ENCODE data around the gene FKBP3.
"Not testable (repeated sequence)": the region's sequence is repeated elsewhere in the genome, so short reads cannot be mapped to it uniquely, and the experiment has no call there.

The FKBP3 gene

DNA sequence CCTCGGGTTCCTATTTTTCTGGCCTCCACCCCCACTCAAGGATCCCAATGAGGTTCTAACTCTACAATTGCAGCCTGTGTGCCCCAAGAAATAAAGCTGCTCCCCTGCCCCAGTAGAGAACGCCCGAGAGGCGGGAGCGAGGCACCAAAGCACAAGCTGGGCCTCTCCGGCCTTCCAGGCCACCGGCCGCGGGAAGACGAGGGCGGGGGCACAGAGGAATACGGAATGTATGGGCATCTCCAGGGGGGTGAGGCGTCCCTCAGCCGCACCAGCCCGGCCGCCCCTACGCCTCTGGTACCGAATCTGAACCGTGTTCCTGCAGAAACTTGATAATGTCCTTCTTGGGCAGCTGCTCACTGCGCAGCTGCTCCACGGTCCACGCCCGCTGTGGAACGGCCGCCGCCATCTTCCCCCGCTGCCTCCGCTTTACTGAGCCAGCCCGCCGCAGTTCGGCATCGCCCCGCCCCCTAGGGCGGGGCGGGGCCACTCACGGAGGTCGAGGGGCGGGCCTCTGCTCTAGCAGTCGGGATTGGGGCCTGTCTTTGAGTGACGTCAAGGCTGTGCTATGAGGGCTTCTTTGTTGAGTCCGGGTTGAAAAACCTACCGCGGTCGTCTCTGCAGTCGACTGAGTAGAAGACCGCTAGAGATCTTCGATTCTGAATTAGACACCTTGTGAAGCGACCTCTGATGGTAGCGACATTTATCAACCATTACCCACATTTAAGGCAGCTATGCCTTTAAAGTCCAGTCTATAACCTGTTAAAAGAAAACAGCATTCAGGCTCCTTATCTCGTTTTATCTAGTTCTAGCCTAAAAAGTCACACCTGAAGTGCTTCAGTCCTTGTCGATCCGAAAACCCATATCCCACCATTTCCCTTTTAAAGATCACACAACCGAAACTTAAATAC lies at the start of gene FKBP3:
FKBP3 (minus strand) TSS at position 431 of the 908 bp plus-strand sequence; CDS start at position 406, 25 bp downstream.
- DNase-seq: peak; percentile 90 to 97

DNA sequence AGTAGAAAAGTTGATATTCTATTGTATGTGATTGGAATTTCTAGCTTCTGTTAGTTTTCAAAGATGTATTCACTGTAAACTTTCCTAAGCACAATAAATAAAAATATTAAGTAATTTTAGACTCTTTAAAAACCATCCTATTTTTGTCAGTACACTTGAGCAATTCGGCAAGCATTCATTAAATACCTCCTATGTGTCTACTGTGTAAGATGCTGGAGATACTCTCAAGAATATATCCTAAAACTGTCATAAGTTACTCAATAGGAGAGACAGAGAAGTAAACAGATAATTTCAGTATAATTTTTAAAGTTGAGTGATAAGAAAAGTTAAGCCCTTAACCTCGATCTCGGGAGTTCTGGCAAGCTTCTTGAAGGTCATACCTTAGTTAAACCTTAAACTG lies 47.5 kb upstream of the FKBP3 start:
- no peak for DNase-seq

DNA sequence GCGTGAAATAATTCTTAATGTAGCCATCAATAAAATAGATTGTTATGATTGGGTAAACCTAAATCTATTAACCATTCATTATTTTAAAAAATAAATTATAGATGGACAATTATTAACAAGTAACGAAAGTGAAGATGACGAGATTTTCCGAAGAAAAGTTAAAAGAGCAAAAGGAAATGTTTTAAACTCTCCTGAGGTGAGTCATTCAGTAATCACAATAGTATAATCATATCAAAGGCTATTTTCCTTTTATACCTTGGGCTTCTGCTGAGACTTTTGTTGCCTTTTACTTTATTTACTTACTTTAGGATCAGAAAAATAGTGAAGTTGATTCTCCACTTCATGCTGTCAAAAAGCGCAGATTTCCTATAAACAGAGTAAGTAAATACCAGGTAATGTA lies 47.0 kb upstream of the FKBP3 start:
- no peak for DNase-seq

DNA sequence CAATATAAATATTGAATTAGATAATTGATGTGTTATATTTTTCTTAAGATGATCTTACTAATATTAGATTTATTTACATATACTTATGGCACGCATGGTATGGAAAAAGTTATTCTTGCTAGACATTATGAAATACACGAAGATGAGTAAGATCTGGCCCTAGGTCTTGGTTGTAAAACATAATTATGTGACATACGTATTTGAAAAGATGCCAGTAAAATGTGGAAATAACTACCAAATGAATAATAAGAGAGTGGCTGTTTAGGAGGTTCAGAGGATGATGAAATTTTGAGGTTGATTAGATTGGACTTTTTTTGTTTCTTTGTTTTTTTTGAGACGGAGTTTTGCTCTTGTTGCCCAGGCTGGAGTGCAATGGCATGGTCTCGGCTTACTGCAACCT lies 42.8 kb upstream of the FKBP3 start:
- no peak for DNase-seq

DNA sequence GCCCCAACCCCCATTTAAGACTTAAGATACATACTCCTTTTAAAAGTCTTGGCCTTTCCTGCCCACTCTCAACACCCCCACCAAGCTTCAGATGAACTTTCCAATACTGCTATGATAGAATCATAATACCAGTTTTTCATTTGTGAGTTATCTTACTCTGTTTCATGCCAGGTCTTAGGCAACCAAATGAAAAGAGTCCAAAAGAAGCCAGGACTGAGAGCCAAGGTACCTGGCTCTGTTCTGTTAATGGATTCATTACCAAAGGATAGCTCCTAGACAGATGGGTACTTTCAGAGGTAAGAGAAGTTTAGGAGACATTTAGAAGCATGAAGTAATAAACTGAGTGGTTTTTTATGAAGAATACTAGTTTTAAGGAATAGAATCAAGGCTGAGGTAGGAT lies 35.6 kb upstream of the FKBP3 start:
- DNase-seq: no peak

DNA sequence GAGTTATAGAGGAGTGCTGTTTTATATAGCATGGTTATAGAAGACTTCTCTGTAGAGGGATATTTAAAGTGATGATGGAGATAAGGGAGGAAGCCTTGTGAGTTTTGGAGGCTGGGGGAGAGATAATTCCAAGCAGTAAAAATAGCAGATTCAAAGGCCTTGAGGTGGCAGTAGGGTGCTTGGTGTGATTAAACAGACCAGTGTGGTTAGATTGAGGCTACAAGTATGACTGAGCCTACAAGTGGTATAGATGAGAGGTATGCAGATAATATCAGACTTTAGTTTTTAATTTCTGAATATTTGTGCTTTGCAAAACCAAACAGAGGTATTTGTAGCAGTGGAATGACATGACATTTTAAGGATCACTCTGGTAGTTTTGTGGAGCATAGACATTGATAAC lies 21.8 kb upstream of the FKBP3 start:
- no peak for DNase-seq

DNA sequence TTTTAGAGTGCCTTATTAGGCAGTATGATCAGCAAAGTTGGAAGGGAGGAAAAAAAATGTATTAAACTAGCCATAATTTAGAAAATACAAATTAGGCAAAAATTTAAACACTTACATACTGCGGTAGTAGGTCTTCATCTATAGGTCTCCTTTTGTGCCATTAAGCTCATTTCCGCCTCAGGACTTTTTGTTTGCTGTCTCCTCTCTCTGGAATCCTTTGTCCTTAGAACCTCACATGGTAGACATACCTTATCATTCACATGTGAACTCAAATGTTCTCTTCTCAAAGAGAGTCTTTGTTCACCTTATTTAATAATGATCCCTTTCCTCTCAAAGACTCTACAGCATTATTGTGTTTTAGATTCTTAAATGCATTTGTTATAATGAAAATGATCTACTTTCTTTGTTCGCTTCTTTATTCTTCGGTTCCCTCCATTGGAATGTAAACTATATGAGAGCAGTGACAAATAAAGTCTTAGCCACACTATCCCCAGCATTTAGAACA lies 16.2 kb upstream of the FKBP3 start:
- DNase-seq: no peak

DNA sequence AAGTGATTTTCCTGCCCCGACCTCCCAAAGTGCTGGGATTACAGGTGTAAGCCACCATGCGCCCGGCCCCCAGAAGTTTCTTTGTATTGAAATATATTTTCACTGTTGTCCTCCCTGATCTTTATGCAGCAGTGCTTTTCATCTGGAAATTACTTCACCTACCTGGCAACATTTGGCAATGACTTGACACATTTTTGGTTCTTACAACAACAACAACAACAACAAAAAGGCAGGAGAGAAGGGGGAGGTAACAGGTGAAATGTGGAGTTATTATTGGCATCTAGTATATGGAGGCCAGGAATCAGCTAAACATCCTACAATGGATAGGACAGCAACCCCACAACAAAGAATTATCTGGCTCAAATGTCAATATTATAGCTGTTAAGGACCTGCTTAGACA lies 15.3 kb upstream of the FKBP3 start:
- DNase-seq: no peak

DNA sequence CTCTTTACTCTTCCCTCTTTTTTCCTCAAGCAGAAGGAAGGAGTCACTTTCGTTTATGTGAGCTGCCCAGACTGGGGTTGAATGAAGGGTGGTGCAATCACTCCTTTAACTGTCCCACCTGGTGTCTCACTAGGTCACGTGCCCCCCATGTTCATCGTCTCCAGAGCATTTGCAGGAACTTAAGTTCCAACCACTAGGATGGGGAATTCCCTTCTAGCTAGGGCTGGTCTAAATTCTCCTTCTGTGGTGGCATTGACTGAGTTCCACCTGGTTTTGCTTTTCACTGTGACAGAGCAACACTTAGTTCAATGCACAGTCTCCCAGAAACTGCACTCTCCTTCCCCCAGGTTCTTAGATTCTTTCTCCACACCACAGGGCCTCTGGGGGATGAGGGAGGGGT lies 10.9 kb upstream of the FKBP3 start:
- DNase-seq: no peak

DNA sequence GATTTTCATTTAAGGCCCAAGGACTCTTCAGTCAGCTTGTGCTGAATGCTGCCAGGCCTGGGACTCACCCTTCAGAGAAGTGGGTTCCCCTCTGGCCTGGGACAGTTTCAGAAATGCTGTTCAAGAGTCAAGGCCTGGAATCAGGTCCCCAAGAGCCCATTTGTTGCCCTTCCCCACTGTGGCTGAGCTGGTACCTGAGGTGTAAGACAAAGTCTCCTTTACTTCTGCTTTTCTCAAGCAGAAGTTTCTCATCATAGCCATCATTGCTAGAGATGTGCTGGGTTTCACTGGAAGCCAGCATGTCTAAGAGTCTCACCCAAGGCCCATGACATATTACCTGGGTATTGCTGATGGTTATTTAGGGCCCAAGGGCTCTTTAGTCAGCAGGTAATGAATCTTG lies 10.4 kb upstream of the FKBP3 start:
- no peak for DNase-seq

DNA sequence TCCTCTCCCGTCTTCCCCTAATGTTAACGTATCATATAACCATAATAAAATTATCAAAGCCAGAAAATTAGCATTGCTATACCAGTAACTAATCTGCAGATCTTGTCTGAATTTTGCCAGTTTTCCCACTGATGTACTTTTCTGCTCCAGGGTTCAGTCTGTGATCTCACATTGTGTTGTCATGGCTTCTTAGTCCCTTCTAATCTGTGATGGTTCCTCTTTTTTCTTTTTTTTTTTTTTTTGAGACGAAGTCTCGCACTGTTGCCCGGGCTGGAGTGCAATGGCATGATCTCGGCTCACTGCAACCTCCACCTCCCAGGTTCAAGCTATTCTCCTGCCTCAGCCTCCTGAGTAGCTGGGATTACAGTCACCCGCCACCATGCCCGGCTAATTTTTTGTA lies 7.8 kb upstream of the FKBP3 start:
- not testable (repeated sequence) for DNase-seq

DNA sequence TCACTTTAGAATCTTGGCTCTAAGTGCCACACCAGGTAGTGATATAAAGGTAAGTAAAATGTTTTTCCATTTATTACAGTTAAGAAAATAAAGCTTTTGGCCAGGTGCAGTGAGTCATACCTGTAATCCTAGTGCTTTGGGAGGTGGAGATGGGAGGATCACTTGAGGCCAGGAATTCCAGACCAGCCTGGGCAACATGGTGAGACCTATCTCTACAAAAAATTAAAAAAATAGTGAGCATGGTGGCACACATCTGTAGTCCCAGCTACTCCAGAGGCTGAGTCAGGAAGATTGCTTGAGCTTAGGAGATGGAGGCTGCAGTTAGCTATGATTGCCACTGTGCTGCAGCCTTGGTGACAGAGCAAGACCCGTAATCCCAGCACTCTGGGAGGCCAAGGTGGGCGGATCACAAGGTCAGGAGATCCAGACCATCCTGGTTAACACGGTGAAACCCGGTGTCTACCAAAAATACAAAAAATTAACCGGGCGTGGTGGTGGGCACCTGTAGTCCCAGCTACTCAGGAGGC lies 6.4 kb upstream of the FKBP3 start:
- no peak for DNase-seq

DNA sequence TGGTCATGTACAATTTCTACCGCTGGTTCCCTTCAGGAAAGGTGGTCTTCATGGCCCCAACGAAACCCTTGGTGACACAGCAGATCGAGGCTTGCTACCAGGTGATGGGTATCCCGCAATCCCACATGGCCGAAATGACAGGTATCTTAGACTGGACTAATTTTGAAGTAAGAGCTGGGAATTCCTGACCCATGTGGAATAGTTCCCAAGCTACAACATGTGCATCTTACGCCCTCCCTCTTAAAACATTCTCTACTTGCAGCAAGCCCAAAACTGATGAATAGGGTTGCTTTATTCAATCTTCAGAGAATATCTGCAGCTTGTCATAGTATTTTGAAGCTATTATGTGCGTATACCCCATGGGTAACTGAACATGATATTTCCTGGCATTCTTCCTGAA lies 2.1 kb upstream of the FKBP3 start:
- DNase-seq: no peak

DNA sequence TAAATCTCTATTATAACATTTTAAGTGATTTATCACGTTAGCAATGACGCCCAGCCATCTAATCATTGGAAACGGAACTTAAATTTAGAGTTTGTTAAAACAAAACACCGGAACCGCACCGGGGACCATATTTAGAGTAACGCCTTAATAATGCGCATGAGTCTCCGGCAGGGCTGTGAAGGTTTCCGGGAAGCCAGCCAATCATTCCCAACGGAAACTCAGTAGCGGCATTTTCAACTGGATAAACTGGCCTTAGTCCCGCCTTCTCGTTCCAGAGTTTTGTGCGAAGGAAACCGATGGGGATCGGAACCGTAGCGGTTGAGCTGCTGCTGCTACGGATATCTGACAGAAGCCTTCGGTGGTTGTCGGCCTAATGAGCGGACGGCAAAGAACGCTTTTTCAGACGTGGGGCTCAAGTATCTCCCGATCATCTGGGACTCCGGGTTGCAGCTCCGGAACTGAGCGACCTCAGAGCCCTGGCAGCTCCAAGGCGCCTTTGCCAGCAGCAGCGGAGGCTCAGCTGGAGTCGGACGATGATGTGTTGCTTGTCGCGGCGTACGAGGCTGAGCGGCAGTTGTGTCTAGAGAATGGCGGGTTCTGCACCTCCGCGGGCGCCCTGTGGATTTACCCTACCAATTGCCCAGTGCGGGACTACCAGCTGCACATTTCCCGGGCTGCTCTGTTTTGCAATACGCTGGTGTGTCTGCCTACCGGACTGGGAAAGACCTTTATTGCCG lies 1.5 kb upstream of the FKBP3 start, which contains the start of gene FANCM:
FANCM (plus strand) TSS at position 272 of the 737 bp plus-strand sequence; CDS start at position 374, 102 bp downstream.
- peak; percentile 68 to 80 for DNase-seq

DNA sequence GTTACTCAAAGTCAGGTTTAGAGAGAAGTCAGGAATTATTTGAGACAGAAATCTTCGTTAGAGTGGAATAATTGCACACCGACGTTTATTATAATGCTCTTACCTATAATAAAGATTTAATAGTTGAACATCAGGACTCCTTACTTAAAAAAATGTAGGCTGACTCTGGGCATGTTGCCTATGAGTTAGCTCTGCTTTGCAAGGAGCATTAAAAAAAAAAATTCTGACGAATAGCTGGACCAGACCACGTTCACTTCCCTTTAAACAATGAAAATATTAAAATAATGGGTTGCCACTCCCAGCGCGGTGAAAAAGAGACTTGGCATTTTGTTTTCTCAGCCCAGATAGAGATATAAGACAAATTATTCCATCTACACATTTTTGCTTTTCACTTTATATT lies 875 bp upstream of the FKBP3 start:
- DNase-seq: no peak

DNA sequence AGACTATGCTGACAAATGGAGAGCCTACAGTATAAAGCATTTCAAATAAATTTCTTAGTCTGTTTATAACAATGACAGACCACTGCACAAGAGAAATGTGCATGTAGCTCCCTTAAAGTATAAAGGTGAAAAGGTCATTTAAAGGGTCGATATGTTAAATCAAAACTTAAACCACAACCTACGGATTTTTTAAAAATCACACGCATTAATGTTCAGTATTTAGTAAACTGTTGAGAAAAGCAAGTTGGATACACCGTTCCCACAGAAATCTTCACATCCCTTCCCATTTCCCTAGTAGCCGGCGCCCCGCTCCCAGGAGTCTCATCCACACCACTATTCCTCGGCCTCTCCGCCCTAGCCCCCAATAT lies 614 bp downstream of the FKBP3 start:
- DNase-seq: no peak

DNA sequence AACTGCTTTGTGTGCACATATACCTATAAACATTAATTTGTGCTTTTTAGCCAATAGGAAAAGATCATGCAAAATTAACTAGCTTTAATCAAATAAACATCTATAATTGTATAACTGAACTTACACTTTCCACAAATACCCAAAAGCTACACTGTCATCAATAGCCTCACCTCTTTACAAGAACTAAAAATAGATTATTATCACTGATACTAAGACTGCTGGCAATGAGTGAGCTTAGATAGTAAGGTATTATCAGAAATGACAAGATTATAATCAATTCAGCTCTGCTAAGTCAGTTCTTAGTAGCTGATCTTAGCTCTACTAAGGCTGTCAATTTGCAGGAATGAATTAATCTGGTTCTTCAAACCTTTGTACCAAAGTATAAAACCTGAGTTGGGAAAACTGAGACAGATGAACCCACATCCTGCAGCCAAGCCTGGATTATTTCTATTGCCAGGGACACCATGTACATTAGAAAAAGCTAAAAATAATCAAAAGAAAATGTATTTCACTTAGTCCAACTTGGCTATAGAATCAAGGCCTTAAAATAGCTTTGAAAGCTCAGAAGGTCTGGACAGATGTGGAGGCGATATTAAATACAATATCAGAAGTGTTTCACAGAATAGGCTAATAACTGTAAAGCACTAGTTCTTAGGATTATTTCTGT lies 5.2 kb downstream of the FKBP3 start:
- no peak for DNase-seq

DNA sequence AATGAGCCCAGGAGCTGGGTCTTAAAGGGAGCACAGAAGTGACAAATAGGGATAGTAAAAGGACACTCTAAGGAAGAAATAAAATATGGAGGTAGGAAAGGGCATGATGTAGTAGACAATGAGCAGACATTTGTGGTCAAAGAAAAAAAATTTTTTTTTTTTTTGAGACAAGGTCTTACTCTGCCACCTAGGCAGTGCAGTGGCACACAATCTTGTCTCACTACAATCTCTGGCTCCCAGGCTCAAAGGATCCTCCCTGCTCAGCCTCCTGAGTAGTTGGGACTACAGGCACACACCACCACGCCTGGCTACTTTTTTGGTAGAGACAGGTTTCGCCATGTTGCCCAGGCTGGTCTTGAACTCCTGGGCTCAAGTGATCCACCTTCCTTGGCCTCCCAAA lies 8.5 kb downstream of the FKBP3 start:
- DNase-seq: no peak

DNA sequence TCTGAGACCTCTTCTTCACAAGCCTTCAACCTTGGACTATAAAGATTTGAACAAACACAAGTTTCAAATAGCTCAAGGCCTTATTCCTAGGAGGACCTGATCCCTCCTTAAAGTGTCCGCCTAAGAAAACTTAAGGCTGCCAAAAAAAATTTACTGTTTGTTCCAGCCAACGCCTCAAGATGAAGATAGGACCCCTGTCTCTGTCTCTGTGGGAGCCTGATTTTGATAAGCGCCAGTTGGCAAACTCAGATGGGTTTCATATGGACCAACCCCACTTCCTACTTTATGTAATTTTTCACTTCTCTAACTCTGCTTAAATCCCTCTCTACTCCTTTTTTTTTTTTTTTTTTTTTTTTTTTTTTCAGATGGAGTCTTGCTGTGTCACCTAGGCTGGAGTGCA lies 11.0 kb downstream of the FKBP3 start:
- DNase-seq: no peak

DNA sequence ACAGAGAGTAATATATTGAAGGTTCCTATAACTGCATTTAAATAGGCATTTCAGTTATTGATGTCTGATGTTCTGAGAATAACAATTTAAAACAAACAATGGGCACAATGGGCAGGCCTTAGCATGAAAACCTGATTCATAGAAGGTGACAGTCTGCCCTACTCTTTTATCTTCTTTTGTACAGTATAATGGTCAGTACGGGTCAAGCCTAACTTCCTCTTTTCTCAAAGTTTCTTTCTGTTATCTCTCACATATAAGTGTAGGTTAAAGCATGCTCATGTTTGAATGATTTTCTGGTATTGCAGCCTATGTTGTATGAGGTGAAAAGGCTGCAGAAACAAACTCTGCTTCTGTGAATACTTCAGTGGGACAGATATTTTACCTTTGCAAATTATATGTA lies 14.2 kb downstream of the FKBP3 start:
- no peak for DNase-seq

DNA sequence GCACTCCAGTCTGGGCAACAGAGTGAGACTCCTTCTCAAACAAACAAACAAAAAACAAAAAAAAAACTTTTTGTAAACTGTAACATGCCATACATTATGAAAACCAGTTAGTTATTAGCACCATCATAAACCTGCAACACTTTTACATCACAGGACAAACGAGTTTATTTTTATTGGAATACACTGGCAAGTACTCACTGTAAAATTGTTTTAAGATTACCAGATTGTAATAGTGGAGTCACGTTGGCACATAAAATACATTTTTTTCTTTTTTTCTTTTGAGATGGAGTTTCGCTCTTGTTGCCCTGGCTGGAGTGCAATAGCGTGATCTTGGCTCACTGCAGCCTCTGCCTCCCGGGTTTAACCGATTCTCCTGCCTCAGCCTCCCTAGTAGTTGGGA lies 15.7 kb downstream of the FKBP3 start:
- DNase-seq: no peak

DNA sequence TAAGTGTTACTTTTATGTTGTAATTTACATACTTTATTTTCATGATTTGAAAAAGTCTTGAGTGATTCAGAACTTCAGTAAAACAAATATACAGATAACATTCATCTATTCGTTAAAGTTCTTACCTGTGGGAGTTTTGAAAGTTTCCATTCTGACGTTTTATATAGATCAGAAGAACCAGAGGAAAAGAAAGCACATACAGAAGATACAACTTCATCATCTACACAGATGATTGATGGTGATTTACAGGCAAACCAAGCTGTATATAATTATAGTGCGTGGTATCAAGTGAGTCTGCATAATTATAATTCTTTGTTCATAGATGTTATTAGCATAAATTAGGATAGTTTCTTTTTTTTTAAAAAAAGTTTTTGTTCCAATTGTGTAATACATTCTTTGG lies 20.0 kb downstream of the FKBP3 start:
- no peak for DNase-seq
